Activated T-cell treated with anti-CD3 and anti-CD28 coated beads, Interleukin-2, amount 50 U/mL, for 1 hour (primary cell): ENCODE results near the gene PKNOX2.
A peak's percentile ranks its signal among the peaks of the same experiment; 100 is the strongest.

ENCODE experiments used
- DNase-seq: peaks from one replicate; pipeline ENCODE4 v3.0.0-alpha.2; 2020

PKNOX2 gene

DNA sequence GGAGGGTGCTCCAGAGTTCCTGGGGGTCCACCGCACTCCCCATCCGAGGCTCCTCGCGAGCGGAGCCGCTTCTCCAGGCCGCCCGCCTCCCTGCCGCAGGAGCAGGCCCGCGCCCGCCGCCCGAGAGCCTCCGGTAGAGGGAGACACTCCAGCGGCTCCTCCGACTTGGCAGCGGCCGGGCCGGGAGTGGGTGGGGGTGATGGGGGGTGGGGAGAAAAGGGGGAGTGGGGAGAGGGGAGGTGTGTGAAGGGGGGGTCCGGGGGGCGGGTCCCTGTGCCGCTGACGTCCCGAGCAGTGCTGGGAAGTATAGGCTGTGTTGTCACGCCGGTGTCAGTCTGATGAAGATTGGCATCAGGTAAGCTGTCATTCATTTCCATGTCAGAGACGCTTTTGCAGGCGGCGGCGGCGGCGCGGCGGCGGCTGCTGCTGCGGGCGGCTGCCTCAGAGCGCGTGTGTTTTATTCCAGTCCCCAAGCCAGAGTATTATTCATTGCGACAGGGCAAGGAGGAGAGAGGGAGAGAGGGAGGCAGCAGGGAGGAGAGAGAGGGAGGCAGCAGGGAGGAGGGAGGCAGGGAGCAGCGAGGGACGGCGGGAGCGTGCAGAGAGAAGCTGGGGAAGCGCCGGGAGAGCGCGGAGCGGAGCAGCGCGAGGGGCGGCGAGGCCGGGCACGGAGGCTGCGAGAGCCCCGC is at the start of gene PKNOX2:
Gene PKNOX2 (plus strand): TSS at position 330 of the 689 bp plus-strand sequence. CDS start 186,555 bp downstream, outside the sequence.
- peak; percentile 71 for DNase-seq

GRCh38 chr11:125117429-125117828 is 47.1 kb upstream of the PKNOX2 start:
- DNase-seq, result no peak

DNA sequence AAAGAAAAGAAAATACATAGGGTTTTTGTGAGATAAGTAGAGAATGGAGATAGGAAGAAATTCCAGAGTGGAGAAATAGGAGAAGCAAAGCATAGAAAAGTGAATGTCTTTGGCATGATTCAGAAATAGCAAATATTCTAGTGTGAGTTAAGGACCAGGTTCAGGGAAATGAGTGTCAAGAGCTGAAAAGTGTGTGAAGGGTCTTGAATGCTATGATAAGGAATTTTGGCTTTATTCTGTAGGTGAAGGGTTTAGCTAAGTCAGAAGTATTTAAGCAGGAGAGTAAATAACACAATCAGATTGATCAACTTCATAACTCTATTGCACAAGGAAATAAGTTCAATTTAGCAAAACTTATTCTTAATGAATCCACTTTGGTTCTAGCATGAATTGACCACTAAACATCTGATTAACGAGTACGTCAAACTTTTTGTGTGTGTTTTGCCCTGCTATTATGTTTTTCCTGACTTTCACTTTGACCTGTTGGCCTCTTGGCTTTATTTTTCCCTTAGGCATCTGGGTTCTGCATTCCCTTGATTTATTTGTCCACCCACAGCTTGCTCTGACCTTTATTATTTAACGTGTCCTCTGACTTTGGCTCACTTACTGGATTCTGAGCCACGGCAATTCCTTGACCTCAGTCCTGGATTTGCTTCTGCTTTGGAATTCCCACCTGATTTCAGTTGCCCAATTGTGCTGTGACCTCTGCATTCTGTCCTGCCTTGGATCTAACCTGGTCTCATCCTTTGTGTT is 41.2 kb upstream of the PKNOX2 start:
- DNase-seq, result no peak

GRCh38 chr11:125123947-125124617 is 40.5 kb upstream of the PKNOX2 start:
- DNase-seq, result peak; percentile 31

DNA sequence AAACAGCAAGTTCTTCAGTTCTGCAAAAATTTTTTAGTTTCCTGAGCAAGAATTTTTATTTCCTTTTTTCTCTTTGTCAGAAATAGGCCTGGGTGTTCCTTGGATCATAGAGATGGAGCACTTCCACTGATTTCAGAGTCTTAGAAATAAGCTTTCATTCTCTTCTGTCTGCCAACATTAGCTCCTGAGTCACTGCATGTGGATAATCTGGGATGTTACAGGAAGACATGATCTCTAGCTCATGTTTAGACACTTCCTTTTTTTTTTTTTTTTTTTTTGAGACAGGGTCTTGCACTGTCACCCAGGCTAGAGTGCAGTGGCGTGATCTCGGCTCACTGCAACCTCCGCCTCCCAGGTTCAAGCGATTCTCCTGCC is 39.9 kb upstream of the PKNOX2 start:
- DNase-seq, result no peak

DNA sequence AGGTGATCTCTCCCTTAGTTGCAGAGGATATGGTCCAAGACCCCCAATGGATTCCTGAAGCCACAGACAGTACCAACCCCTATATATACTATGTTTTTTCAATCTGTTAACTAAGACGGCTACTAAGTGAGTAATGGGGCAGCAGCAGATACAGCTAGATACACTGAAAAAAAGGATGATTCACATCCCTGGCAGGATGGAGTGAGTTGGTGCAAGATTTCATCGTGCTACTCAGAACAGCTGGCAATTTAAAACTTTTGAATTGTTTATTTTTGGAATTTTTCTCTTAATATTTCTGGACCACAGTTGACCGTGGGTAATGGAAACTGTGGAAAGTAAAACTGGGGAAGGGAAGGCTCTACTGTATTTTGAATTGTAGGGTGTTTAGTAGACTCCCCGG is 36.1 kb upstream of the PKNOX2 start:
- DNase-seq, result no peak

GRCh38 chr11:125129316-125129993 is 35.1 kb upstream of the PKNOX2 start:
- DNase-seq, result no peak

- DNase-seq, result no peak
Measured at GRCh38 chr11:125132071-125132470, 32.5 kb upstream of the PKNOX2 start.

DNA sequence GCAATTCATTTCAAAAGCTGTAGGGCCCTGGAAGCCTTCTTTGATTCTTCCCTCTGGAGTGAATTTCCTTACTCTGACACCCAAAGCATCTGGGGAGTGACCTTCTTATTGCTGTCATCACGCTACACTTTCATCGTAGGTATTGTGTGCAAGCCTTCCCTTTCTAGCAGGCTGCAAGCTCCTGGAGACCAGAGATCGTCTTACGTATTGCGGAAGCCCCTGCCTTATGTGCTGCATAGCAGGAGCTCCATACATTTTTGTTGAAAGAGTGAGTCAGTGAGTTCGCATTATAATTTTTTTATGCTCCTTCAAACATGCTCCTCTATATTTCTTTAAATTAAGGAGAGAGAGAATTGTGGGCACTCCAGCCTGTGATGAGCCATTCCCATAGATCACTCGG is 32.0 kb upstream of the PKNOX2 start:
- no peak for DNase-seq

DNA sequence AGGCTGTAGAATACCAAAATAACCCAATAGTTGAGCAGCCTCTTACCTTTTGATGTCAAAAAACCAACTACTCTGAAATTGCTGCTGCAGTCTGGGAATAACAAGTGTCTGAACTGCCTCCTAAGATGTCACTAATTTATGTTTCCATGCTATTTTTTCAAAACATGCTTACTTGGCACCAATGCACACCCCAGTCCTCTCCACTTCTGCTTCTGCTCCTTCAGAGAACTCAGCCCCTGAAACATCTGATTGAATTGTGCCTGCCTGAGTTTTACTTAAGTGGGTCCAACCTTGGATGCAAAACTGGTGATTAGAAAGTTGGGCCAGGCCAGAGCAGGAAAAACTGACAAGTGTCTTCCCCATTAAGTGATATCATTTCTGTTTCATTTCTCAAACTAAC is 28.6 kb upstream of the PKNOX2 start:
- DNase-seq, result no peak

- no peak for DNase-seq
Measured at GRCh38 chr11:125138966-125139365, 25.6 kb upstream of the PKNOX2 start.

GRCh38 chr11:125139778-125140177 is 24.8 kb upstream of the PKNOX2 start:
- no peak for DNase-seq

DNA sequence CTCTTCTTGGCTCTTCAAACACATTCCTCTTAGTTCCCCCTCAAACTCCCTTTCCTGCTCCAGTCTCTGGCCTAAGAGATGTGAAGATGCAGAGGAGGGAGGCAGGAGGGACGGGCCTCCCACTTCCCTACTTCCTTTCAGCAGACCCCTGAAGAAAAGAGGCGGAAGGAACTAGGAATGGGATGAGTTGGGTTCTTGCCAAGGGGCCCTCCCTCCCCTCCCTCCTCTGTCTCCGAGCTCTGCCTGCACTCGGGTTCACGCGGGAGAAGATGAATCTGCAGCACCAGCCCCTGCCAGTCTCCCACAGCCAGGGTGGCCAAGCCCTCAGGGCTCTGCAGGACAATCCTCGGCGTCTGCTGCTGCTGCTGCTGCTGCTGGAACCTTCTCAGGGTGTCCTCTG is 24.3 kb upstream of the PKNOX2 start:
- no peak for DNase-seq

GRCh38 chr11:125141178-125141577 is 23.4 kb upstream of the PKNOX2 start:
- no peak for DNase-seq

- DNase-seq, result peak; percentile 72
Measured at GRCh38 chr11:125141686-125142535, 22.6 kb upstream of the PKNOX2 start.

DNA sequence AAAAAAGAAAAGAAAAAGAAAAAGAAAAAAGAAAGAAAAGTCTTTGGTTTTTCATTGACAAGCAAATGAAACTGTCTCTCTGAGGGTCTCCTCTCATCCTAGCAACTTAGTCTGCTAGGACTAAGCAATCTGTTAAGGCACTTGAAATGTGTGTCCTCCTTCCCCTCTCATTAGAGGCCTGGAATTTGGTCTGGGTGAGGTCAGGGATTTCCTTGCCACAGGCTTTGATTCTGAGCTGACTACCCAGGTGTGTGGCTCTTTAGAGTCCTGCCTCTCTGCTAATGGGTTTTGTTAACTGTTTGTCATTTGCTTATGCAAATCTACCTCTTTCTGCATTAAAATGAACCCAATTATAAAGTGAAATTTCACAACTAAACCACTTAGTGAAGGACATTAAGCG is 18.3 kb upstream of the PKNOX2 start:
- DNase-seq, result no peak

GRCh38 chr11:125147280-125147679 is 17.3 kb upstream of the PKNOX2 start:
- DNase-seq, result no peak

DNA sequence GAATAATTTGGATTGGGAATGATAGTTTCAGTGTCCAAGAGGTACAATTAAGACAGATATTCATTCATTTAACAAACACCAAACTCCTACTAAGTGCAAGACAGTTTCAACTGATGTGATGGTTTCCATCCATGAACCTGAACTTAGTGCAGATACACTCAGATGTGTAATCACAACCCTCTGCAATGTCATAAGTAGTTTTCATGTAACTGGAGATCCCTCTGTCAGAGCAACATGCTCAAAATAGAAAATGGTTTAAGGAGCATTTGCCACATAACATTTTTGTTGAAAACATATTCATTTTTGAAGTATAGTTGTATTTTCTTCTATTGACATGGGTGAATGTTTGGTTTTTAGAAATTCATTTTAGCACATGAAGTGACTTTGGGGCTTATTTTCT is 16.5 kb upstream of the PKNOX2 start:
- no peak for DNase-seq

- no peak for DNase-seq
Measured at GRCh38 chr11:125148743-125149142, 15.8 kb upstream of the PKNOX2 start.

- DNase-seq, result no peak
Measured at GRCh38 chr11:125153837-125154236, 10.7 kb upstream of the PKNOX2 start.

DNA sequence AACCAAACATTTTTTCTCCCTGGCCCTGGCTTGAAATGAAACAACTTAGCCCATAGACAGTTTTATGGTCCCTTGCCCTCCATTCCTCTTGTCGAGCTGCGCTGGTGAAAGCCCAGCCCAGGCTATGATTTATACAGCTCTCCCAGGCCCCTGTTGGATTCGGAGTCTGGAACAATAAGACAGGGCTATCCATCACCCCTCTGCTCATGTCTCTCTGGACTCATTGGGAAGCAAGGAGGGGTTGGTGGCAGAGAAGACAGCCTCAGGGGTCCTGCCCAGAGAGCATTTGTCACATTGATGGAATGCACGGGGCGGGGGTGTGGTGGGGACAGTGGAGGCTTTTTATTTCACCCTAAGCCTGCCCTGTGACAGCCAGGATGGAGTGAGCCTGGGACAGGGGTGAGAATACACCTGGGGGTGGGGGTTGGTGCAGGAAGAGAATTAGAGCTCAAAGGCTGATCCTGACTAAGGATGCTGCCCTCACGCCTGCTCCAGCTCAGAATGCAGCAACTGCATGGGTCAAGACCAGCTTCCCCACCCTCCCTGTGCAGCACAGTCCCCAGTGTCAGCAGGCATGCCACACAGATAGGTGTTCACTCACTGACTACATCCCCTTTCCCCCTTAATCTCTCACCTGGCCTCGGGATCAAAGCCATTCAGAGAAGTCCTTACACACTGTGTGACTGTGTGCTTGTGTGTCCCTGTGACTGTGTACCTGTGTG is 10.0 kb upstream of the PKNOX2 start:
- no peak for DNase-seq

DNA sequence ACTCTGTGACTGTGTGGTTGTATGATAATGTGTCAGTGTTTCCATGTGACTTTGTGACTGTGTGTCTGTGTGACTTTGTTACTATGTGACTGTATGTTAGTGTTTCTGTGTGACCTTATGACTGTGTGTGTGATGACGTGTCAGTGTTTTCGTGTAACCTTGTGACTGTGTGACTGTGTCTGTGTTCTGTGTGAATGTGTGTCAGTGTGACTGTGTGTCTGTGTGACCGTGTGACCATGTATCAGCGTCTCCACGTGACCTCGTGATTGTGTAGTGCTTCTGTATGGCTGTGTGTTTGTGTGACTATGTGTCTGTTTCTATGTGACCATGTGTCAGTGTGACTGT is 9.5 kb upstream of the PKNOX2 start:
- no peak for DNase-seq
